Fibroblast of pulmonary artery (primary cell): ENCODE data around the gene GTF2B.
"Not testable (repeated sequence)": the region's sequence is repeated elsewhere in the genome, so short reads cannot be mapped to it uniquely, and the experiment has no call there.

Experiments
- DNase-seq: peaks from one replicate; pipeline ENCODE4 v3.0.0-alpha.2; 2010; ENCODE audit warnings: low read depth
- H3K4me3 ChIP-seq: replicated peaks from 2 replicates; pipeline ENCODE4 v1.5.1; 2011; ENCODE audit warnings: low read depth, mild to moderate bottlenecking, control low read depth, low read length, moderate library complexity
- TF ChIP-seq, protein P1 (sequence below): IDR thresholded peaks from 2 replicates; pipeline ENCODE4 v1.5.1; 2011; ENCODE audit warnings: mild to moderate bottlenecking, control low read depth, low read length, inconsistent platforms; ENCODE audit errors: missing control alignments

The GTF2B gene

DNA sequence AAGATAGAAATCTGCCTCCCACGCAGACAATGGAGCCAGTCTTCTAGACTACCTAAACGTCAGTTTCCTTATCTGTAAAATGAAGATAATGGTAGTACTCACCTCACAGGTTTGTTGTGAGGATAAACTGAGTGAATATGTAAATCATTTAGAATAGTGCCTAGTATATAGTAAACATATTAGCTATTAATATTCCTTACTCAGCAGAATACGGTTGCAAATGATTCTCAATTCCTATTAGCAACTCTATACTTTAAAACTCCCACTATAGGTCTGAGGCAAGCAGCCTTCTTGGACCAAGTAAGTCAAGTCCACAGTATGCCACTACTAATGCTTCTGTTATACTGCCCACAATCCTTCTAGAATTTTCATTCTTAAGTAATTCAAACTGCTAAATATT, 5.4 kb downstream of the GTF2B start:
- H3K4me3 ChIP-seq: no peak overlapping the region
- TF ChIP-seq, protein P1, sequence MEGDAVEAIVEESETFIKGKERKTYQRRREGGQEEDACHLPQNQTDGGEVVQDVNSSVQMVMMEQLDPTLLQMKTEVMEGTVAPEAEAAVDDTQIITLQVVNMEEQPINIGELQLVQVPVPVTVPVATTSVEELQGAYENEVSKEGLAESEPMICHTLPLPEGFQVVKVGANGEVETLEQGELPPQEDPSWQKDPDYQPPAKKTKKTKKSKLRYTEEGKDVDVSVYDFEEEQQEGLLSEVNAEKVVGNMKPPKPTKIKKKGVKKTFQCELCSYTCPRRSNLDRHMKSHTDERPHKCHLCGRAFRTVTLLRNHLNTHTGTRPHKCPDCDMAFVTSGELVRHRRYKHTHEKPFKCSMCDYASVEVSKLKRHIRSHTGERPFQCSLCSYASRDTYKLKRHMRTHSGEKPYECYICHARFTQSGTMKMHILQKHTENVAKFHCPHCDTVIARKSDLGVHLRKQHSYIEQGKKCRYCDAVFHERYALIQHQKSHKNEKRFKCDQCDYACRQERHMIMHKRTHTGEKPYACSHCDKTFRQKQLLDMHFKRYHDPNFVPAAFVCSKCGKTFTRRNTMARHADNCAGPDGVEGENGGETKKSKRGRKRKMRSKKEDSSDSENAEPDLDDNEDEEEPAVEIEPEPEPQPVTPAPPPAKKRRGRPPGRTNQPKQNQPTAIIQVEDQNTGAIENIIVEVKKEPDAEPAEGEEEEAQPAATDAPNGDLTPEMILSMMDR: no peak
- no peak for DNase-seq

DNA sequence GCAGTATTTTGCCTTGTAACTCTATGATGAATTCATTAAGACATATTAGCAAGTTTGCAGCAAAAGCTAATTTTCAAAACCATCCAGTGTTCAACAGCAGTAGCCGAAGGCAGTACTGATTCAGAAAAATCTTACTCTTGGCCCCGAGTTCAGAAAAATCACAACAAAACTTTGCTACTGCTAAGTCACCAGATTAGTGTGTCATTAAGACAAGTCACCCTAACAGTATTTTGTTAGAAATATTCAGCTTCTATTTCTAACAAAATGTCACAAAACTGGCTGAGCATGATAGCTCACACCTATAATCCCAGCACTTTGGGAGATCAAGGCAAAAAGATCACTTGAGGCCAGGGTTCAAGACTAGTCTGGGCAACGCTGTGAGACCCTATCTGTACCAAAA, 8.2 kb downstream of the GTF2B start:
- H3K4me3 ChIP-seq: no peak overlapping the region
- DNase-seq: no peak
- TF ChIP-seq, protein P1: no peak

DNA sequence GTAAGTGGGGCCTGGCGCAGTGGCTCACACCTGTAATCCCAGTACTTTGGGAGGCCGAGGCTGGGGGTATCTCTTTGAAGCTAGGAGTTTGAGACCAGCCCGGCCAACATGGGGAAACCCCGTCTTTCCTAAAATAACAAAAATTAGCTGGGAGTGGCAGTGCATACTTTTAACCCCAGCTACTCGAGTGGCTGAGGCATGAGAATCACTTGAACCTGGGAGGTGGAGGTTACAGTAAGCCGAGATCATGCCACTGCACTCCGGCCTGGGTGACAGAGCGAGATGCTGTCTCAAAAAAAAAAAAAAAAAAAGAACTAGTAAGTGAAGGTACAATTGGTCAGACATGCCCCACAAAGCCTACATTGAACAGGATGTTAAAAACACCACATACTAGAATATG, 10.7 kb downstream of the GTF2B start:
- DNase-seq, H3K4me3 ChIP-seq: not testable (repeated sequence)

DNA sequence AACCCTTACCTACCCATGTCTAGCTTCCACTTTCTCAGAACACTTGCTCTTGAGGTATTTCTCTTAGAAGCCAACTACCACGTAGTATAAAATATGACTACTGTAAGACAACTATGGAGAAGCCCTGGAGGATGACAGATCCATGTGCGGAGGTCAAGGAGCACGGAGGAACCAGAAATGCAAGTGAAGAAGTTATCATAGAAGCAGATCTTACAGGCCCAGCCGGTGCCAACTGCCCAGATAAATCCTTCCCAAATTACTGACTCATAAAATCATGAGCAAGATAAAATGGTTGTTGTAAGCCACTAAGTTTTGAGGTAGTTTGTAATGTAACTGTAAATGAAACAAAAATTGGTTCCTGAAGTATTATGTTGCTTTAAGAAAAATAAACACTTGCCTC, 12.6 kb downstream of the GTF2B start:
- TF ChIP-seq, protein P1: no peak
- no peak overlapping the region for H3K4me3 ChIP-seq
- DNase-seq: no peak

DNA sequence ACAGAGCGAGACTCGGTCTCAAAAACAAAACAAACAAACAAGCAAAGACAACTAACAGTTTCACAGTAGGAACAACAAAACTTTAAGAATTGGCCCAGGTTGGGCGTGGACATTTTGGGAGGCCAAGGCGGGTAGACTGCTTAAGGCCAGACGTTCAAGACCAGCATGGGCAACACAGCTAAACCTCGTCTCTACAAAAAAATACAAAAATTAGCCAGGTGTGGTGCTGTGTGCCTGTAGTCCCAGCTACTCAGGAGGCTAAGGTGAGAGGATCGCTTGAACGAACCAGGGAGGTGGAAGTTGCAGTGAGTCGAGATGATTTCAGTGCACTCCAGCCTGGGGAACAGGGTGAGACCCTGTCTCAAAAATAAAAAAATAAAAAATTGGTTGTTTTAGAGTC, 13.5 kb downstream of the GTF2B start:
- no peak for DNase-seq
- no peak overlapping the region for H3K4me3 ChIP-seq
- TF ChIP-seq, protein P1: no peak

DNA sequence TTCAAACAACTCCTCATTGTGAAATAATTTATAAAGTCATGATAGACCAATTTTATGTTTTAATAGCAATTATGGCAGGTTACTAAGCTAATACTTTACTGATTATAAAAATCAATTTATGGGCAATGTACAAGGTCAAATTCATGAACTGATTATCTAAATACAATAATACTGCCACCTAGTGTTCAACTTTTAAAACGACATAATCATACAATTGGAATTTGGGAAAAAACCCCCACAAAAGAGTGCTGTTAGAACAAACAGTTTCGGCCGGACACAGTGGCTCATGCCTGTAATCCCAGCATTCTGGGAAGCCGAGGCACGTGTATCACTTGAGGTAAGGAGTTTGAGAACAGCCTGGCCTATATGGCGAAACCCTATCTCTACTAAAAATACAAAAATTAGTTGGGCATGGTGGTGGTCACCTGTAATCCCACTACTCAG, 14.0 kb downstream of the GTF2B start:
- TF ChIP-seq, protein P1: peak; percentile 41
- no peak overlapping the region for H3K4me3 ChIP-seq
- peak; percentile 50 for DNase-seq

DNA sequence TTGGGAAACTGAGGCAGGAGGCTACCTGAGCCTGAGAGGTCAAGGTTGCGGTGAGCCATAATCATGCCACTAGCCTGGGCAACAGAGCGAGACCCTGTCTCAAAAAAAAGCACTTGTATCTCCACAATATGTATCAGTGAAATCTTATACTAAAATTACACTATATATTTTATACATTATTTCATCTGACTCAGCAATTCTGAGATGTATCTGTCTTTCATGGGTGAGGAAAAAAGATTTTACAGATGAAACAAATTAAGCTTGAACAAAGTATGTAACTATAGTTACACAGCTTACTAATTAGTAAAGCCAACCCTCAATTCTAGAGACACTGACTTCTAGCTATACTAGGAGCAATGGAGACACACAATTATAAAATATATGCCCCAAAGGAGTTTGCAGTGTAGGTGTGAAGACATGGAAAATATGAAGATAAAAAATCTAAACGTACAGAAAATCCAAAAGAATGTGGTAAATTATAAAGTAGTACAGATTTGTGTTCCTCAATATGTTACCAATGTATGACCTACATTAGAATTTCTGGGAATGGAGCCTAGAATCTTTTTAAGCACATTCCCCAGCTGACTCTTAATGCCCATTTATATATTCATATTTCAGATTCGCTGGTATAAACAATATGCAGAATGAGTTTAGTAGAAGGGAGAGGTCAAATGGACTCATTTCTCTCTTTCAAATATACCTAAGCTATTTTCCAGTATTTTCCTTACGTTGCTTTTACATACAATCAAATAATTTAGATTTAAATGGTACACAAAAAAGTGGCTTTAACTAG, 14.6 kb downstream of the GTF2B start:
- DNase-seq: no peak
- TF ChIP-seq, protein P1: no peak
- no peak overlapping the region for H3K4me3 ChIP-seq
